ENCODE measurements around the gene CAGE1. TPM values are rescaled to one million over a fixed set of nuclear protein-coding genes. Genes with fewer than 3 reads are reported as not detected.

CAGE1 gene
- total and polyA plus RNA-seq, 2 experiments from 2014 or later, result not detected

GRCh38 chr6:7421066-7421465 lies 31.5 kb upstream of the CAGE1 start:
- Histone ChIP-seq H3K27ac (no peak overlapping the region), H3K27me3 (replicated peaks; ENCODE audit: insufficient read depth) (no peaks in the 10 kb centered on the region), H4K20me1 (ENCODE audit: insufficient read depth) (no peaks in the 10 kb centered on the region), H3K9me3 (ENCODE audit: low read depth) (no peaks in the 10 kb centered on the region), H3K9me2 (ENCODE audit: insufficient read depth) (no peaks in the 10 kb centered on the region), H3K4me3 (no peak overlapping the region), H3K9ac (no peak overlapping the region), H2AFZ (no peak overlapping the region), H3F3A (ENCODE audit: insufficient read depth) (no peaks in the 10 kb centered on the region), H3K4me2 (ENCODE audit: unreplicated experiment) (no peak overlapping the region), H3K4me1 (ENCODE audit: insufficient read depth) (no peaks in the 10 kb centered on the region), H3K79me2 (ENCODE audit: insufficient read depth) (no peaks in the 10 kb centered on the region), H3K36me3 (ENCODE audit: low read depth) (peaks cover 14% of the 10 kb centered on the region)
- 93 to 97% methylated on average over 3 of the region's 3 CpGs for WGBS, 2 experiments (ENCODE audit: low coverage in 1 of 2, low lambda C conversion rate in 2 of 2, missing lambda C conversion rate in 2 of 2)
- TF ChIP-seq EZH2 (IDR thresholded peaks at IDR 0.05; ENCODE audit: insufficient read depth, poor library complexity, severe bottlenecking) (no peak), EZH2phosphoT487 (IDR thresholded peaks at IDR 0.05; ENCODE audit: insufficient read depth, low read depth) (no peak)
- in situ Hi-C loops (cut with MboI), result no loop called here
- DNase-seq, result no peak

GRCh38 chr6:7419065-7419464 lies 29.5 kb upstream of the CAGE1 start:
- in situ Hi-C loops (cut with MboI), result no loop called here
- DNase-seq, result no peak
- H4K20me1 ChIP-seq (ENCODE audit: insufficient read depth), result no peaks in the 10 kb centered on the region

GRCh38 chr6:7418238-7418905 lies 28.8 kb upstream of the CAGE1 start:
- Histone ChIP-seq H3K9ac (no peak overlapping the region), H3K27me3 (replicated peaks; ENCODE audit: insufficient read depth) (no peaks in the 10 kb centered on the region), H3K4me3 (no peak overlapping the region), H3K79me2 (ENCODE audit: insufficient read depth) (no peaks in the 10 kb centered on the region), H3K27ac (no peak overlapping the region), H3K4me1 (ENCODE audit: insufficient read depth) (peaks cover 15% of the 10 kb centered on the region), H3F3A (ENCODE audit: insufficient read depth) (peaks cover 12% of the 10 kb centered on the region; the same call in 1 of the 2 replicates), H3K36me3 (ENCODE audit: low read depth) (peaks cover 24% of the 10 kb centered on the region), H4K20me1 (ENCODE audit: insufficient read depth) (no peaks in the 10 kb centered on the region), H2AFZ (no peak overlapping the region), H3K9me2 (ENCODE audit: insufficient read depth) (no peaks in the 10 kb centered on the region), H3K4me2 (ENCODE audit: unreplicated experiment) (no peak overlapping the region), H3K9me3 (ENCODE audit: low read depth) (no peaks in the 10 kb centered on the region)
- TF ChIP-seq EZH2phosphoT487 (IDR thresholded peaks at IDR 0.05; ENCODE audit: insufficient read depth, low read depth) (no peak), EZH2 (IDR thresholded peaks at IDR 0.05; ENCODE audit: insufficient read depth, poor library complexity, severe bottlenecking) (no peak)
- in situ Hi-C loops (cut with MboI), result no loop called here
- WGBS, 2 experiments (ENCODE audit: low coverage in 1 of 2, low lambda C conversion rate in 2 of 2, missing lambda C conversion rate in 2 of 2), result 86 to 87% methylated on average over 6 of the region's 6 CpGs
- DNase-seq, result no peak

More at GRCh38 chr6:7419065-7419464, 29.5 kb upstream of the CAGE1 start:
- H3K4me2 ChIP-seq (ENCODE audit: unreplicated experiment), result no peak overlapping the region
- peaks cover 23% of the 10 kb centered on the region for H3K36me3 ChIP-seq (ENCODE audit: low read depth)
- H3K9ac ChIP-seq, result no peak overlapping the region
- peaks cover 10% of the 10 kb centered on the region for H3K4me1 ChIP-seq (ENCODE audit: insufficient read depth)
- 96 to 100% methylated on average over 1 of the region's 1 CpG for whole genome bisulfite sequencing, 2 experiments (ENCODE audit: low coverage in 1 of 2, low lambda C conversion rate in 2 of 2, missing lambda C conversion rate in 2 of 2)
- peaks cover 5% of the 10 kb centered on the region; the same call in 1 of the 2 replicates for H3F3A ChIP-seq (ENCODE audit: insufficient read depth)
- H2AFZ ChIP-seq, result no peak overlapping the region
- H3K27ac ChIP-seq, result no peak overlapping the region
- no peak overlapping the region for H3K4me3 ChIP-seq
- no peaks in the 10 kb centered on the region for H3K9me3 ChIP-seq (ENCODE audit: low read depth)
- TF ChIP-seq EZH2 (IDR thresholded peaks at IDR 0.05; ENCODE audit: insufficient read depth, poor library complexity, severe bottlenecking) (no peak), EZH2phosphoT487 (IDR thresholded peaks at IDR 0.05; ENCODE audit: insufficient read depth, low read depth) (no peak)
- no peaks in the 10 kb centered on the region for H3K9me2 ChIP-seq (ENCODE audit: insufficient read depth)
- H3K79me2 ChIP-seq (ENCODE audit: insufficient read depth), result no peaks in the 10 kb centered on the region
- no peaks in the 10 kb centered on the region for H3K27me3 ChIP-seq (replicated peaks; ENCODE audit: insufficient read depth)

GRCh38 chr6:7417684-7418083 lies 28.1 kb upstream of the CAGE1 start:
- DNase-seq, result no peak
- TF ChIP-seq EZH2phosphoT487 (IDR thresholded peaks at IDR 0.05; ENCODE audit: insufficient read depth, low read depth), result no peak
- no peak for TF ChIP-seq EZH2 (IDR thresholded peaks at IDR 0.05; ENCODE audit: insufficient read depth, poor library complexity, severe bottlenecking)

More at GRCh38 chr6:7417684-7418083, 28.1 kb upstream of the CAGE1 start:
- Histone ChIP-seq H3K36me3 (ENCODE audit: low read depth) (peaks cover 29% of the 10 kb centered on the region), H3K27me3 (replicated peaks; ENCODE audit: insufficient read depth) (no peaks in the 10 kb centered on the region), H3K9me2 (ENCODE audit: insufficient read depth) (no peaks in the 10 kb centered on the region), H3K4me3 (no peak overlapping the region), H3K4me1 (ENCODE audit: insufficient read depth) (peaks cover 19% of the 10 kb centered on the region), H3K9ac (no peak overlapping the region), H3K27ac (no peak overlapping the region), H4K20me1 (ENCODE audit: insufficient read depth) (no peaks in the 10 kb centered on the region), H3K4me2 (ENCODE audit: unreplicated experiment) (no peak overlapping the region), H2AFZ (no peak overlapping the region), H3F3A (ENCODE audit: insufficient read depth) (peaks cover 16% of the 10 kb centered on the region; the same call in 1 of the 2 replicates), H3K9me3 (ENCODE audit: low read depth) (no peaks in the 10 kb centered on the region), H3K79me2 (ENCODE audit: insufficient read depth) (no peaks in the 10 kb centered on the region)
- WGBS, 2 experiments (ENCODE audit: low coverage in 1 of 2, low lambda C conversion rate in 2 of 2, missing lambda C conversion rate in 2 of 2), result 94 to 98% methylated on average over 2 of the region's 2 CpGs
- in situ Hi-C loops (cut with MboI), result no loop called here
